GM21360 (cell line): ENCODE measurements around the gene GPATCH1.
A peak's percentile ranks its signal among the peaks of the same experiment; 100 is the strongest.
"Not testable (repeated sequence)": the region's sequence is repeated elsewhere in the genome, so short reads cannot be mapped to it uniquely, and the experiment has no call there.

ENCODE experiments used
- ATAC-seq: cut with Tn5 transposase; IDR thresholded peaks from one replicate; pipeline ENCODE4 v1.9.1; 2021; ENCODE audit warnings: mild to moderate bottlenecking, moderate library complexity; ENCODE audit not compliant: unreplicated experiment

The GPATCH1 gene

DNA sequence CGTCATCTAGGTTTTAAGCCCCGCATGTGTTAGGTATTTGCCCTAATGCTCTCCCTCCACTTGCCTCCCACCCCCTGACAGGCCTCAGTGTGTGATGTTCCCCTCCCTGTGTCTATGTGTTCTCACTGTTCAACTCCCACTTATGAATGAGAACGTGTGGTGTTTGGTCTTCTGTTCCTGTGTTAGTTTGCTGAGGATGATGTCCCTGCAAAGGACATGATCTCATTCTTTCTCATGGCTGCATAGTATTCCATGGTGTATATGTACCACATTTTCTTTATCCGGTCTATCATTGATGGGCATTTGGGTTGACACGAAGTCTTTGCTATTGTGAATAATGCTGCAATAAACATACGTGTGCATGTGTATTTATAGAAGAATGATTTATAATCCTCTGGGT is 73.3 kb downstream of the GPATCH1 start:
- ATAC-seq, result not testable (repeated sequence)

DNA sequence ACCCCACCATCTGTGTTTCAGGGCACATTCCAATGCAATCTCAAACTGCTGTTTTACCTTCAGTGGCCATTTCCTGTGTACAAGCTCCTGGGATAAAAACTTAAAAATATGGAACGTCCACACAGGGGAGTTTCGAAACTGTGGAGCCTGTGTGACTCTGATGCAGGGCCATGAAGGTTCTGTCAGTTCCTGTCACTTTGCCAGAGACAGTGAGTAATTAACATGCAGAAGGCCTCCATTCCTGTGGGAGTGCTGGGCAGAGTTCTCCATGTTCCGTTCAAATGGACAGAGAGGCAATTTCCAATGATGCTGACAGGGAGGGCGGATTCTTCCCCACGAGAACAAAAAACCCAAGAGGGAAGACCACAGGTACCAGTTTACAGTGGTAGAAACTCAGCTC is 75.4 kb downstream of the GPATCH1 start:
- no peak for ATAC-seq

- ATAC-seq, result no peak
Measured at GRCh38 chr19:33157906-33158305, 76.9 kb downstream of the GPATCH1 start.

- no peak for ATAC-seq
Measured at GRCh38 chr19:33158365-33158764, 77.4 kb downstream of the GPATCH1 start.

- no peak for ATAC-seq
Measured at GRCh38 chr19:33159149-33159548, 78.2 kb downstream of the GPATCH1 start.

- no peak for ATAC-seq
Measured at GRCh38 chr19:33159893-33160292, 78.9 kb downstream of the GPATCH1 start.

DNA sequence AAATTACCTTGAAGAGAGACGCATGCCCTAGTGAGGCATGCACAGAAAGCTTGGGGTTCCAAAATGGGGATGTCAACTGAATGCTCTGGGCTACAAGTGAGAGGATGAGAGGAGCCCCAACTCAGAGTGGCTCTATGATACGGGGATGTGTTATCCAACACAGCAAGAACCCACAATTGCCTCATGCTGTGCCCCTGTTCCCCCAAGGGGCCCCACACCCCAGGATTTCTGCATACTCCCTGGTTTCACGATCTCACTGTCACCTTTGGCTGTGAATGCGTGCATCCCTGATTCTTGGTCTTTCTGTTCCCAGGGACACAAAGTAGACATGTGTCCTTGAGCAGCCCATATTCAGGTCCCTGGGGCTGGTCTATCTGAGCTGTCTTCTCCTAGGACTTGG is 80.2 kb downstream of the GPATCH1 start:
- no peak for ATAC-seq

GRCh38 chr19:33163481-33163880 is 82.5 kb downstream of the GPATCH1 start:
- no peak for ATAC-seq

DNA sequence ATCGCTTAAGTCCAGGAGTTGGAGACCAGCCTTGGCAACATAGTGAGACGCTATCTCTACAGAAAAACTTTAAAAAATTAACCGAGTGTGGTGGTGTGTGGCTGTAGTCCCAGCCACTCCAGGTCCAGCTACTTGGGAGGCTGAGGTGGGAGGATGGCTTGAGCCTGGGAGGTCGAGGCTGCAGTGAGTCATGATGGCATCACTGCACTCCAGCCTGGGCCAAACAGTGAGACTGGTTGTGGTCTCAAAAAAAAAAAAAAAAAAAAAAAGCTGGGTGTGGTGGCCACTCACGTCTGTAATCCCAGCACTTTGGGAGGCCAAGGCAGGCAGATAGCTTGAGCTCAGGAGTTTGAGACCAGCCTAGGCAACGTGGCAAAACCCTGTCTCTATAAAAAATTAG is 85.1 kb downstream of the GPATCH1 start:
- ATAC-seq, result not testable (repeated sequence)

DNA sequence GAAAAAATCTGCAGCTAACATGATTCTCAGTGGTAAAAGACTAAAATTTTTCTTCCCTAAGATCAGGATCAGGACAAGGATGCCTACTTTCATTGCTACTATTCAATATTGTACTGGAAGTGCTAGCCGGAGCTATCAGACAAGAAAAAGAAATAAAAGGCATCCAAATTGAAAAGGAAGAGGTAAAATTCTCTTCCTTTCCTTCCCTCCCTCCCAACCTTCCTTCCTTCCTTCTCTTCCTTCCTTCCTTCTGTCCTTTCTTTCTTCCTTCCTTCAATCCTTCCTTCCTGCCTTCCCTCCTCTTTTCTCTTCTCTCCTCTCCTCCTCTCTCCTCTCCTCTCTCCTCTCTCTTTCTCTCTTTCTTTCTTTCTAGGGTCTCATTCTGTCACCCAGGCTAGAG is 86.5 kb downstream of the GPATCH1 start:
- no peak for ATAC-seq

GRCh38 chr19:33168528-33168927 is 87.5 kb downstream of the GPATCH1 start:
- ATAC-seq, result no peak

- ATAC-seq, result no peak
Measured at GRCh38 chr19:33171222-33171795, 90.3 kb downstream of the GPATCH1 start.

DNA sequence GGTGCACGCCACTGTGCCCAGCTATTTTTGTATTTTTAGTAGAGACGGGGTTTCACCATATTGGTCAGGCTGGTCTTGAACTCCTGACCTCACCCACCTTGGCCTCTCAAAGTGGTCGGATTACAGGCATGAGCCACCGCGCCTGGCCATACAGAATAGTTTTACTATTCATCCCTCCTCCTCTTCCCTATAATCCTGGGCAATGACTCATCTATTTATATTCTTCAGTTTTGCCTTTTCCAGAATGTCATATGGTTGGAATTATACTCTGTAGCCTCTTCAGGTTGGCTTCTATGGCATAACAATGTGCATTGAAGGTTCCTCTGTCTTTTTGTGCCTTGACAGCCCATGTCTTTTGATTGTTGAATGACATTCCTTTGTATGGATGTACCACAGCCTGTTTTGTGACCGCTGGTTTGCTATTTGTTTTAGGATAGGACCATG is 91.0 kb downstream of the GPATCH1 start:
- no peak for ATAC-seq

GRCh38 chr19:33174186-33174585 is 93.2 kb downstream of the GPATCH1 start:
- no peak for ATAC-seq

GRCh38 chr19:33175156-33175782 is 94.3 kb downstream of the GPATCH1 start:
- no peak for ATAC-seq

GRCh38 chr19:33175886-33176669 is 95.1 kb downstream of the GPATCH1 start:
- ATAC-seq, result peak; percentile 4

- ATAC-seq, result peak; percentile 78
Measured at GRCh38 chr19:33176670-33177416, 95.9 kb downstream of the GPATCH1 start.

- peak; percentile 17 for ATAC-seq
Measured at GRCh38 chr19:33177417-33177979, 96.5 kb downstream of the GPATCH1 start.
